GM18526 (cell line): ENCODE results near the gene FGF22.

Experiments
- POLR2A ChIP-seq: IDR thresholded peaks from 3 replicates; pipeline ENCODE4 v1.6.1; 2011; ENCODE audit not compliant: insufficient read length; ENCODE audit errors: extremely low read depth

FGF22 gene

GRCh38 chr19:632579-633067 is 7.1 kb upstream of the FGF22 start:
- no peak for TF ChIP-seq POLR2A

GRCh38 chr19:633068-633785 is 6.5 kb upstream of the FGF22 start, which contains the start of gene POLRMT:
TSS of gene POLRMT (minus strand) at chr19:633537. CDS start at chr19:633512, 25 bp downstream.
- TF ChIP-seq POLR2A, result peak; percentile 53

DNA sequence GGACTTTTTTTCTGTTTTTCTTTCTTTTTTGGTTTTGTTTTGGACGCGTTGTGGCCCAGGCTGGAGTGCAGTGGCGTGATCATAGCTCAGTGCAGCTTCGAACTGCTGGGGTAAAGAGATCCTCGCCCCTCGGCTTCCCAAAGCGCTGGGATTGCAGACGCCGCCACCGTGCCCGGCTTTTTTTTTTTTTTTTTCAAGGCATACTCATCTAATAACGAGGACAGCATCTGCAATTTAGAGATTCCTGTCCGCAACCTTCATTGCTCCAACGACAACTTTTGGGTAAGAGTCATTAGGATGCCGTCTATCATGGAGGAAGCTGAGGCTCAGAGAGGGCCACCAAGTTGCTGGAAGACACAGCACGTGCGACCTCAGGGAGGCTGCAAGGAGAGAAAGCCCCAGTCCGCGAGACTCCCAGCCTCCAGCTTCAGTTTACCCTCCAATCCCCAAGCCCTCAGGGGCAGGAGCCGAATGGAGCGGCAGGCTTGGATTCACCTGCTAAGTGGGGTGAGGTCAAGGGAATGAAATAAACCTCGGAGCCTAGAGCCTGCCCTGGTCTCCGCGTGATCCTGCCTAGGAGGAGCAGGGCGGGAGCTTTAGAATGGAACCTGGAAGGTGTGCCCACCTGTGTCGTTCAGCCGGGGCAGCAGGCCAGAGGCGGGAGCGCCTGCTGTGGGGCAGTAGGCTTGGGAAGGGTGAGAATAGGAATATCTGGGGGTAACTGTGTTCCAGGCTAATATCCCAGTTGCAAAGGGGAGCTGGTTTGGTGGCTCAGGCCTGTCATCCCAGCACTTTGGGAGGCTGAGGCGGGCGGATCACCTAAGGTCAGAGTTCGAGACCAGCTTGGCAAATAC is 5.7 kb upstream of the FGF22 start:
- TF ChIP-seq POLR2A, result no peak

GRCh38 chr19:634975-635652 is 4.6 kb upstream of the FGF22 start:
- no peak for TF ChIP-seq POLR2A

- no peak for TF ChIP-seq POLR2A
These were observed 800 bp upstream of the FGF22 start for GRCh38 chr19:638906-639252.

DNA sequence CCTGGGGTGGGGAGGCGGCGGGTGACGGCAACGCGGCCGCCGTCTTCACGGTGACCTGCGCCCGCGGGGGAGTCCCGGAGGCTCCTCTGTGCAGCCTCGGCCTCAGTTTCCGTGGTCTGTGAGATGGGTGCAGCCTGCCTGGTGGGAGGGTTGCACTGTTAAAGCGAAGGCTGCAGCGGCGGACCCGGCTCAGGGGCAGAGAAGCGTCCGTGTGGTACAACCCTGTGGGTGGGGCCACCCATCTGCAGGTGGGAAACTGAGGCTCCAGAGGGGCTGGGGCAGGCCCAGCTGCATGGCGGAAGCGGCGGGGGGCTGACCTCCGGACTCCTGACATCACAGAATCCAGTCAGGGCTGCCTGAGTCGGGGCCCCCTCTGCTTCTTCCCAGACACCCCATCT is 481 bp downstream of the FGF22 start:
- no peak for TF ChIP-seq POLR2A

DNA sequence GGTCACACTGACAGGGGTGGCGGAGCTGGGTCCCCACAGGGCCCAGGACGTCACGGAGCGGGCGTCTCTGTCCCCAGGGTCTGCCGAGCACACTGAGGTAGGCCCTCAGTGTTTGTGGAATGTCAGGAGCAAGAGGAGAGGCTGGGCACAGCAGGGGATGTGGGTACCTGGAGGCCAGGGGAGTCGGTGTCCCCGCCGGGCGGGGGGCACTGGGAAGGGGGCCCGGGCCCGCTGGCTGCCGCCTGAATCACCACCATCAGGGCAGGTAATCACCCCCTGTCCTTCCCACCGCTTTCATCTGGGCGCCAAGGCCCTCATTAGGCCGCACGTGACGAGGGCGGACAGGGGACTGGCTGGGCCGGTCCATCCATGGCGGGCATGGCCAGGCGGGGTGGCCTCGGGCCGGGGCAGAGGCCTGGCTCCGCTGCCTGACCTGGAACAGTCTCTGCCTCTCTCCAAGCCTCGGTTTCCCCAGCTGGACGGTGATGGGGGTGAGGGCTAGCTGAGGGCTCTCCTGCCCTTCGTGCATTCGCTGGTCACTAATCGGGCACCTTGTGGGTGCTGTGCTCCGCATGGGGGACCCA is 1.0 kb downstream of the FGF22 start:
- no peak for TF ChIP-seq POLR2A

- TF ChIP-seq POLR2A, result no peak
These were observed 2.0 kb downstream of the FGF22 start for GRCh38 chr19:641702-642101.

GRCh38 chr19:642767-643727 is 3.4 kb downstream of the FGF22 start:
- TF ChIP-seq POLR2A, result no peak

GRCh38 chr19:643736-644135 is 4.1 kb downstream of the FGF22 start:
- no peak for TF ChIP-seq POLR2A

GRCh38 chr19:644363-644762 is 4.7 kb downstream of the FGF22 start:
- TF ChIP-seq POLR2A, result no peak

- no peak for TF ChIP-seq POLR2A
These were observed 5.1 kb downstream of the FGF22 start for GRCh38 chr19:644789-645188.

DNA sequence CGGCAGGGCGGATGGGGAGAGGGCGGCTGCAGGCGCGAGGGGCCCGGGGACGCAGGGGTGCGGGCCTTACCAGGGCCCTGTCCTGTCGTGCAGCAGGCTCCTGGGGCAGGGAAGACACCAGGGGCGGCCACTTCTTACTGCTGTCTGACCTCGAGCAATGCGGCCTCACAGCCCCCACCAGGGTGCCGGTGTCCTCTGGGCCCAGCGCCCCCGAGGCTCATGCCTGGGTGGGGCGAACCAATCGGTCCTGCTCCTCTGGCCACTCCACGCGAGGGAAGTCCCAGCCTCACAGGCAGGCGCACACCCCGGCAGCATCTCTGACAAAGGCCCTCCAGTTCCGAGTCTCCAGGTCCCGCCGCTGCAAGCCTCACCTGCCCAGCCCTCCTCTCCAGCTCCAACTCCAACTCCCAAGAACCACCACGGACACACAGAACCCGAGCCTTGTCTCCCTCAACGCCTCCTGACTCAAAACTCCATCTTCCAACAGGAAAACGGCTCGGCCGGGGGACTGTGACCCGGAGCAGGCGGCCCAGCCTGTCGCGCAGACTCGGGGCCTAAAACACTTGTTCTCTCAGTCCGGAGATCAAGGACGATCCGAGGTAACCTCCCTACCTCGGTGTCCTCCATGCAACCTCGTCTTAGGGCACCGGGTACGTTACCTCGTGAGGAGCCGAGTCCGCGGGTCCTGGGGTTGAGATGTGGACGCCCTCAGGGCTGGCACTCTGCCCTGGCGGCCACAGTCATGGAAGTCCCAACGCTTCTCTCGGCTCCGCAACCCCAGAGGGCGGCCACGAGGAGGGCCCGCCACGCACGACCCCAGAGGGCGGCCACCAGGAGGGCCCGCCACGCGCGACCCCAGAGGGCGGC is 6.5 kb downstream of the FGF22 start:
- no peak for TF ChIP-seq POLR2A
